Measurements from ENCODE around the gene HDAC5. TPM values are rescaled to one million over a fixed set of nuclear protein-coding genes. Genes with fewer than 3 reads are reported as not detected.

HDAC5 gene
- total RNA-seq, 2 donors from 2014 or later = 25.4 to 45.7 TPM

DNA sequence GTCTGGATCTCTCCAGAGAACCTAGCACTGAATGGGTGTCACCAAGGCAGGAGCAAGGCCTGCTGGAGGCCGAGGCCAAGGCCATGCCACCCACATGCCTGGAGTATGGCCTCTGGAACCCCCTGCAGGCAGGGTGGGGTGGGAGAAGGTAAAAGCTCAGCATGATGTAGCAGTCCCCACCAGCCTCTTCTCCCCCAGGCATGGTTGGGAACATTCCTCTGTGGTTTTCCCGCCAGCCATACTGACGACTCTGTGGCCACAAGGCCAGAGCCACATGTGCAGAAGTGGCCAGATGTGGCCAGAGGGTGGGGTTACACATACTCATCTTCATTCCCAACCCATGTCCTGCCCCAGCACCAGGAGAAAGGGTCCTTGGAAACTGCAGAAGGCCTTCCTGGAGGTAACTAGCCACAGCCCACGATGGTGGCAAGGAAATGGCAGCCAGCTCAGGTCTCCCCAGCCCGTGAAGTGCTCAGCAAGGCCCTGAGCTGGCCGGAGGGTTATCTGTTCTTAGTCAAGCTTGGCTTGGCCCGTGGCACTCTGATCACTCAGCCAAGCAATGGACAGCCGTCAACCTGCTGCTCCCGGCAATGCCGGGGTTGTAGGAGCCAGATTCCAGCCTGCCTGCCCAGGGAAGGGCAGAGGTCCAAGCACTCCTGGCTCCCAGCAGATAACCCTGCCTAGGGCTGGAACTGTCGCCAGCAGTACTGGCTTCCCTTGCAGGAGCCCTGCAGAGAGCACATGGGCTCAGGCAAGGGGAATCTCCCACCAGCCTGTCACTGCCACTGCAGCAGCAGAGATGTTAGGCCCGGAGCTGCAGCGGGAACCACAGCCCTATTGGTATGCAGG lies 26.1 kb downstream of the HDAC5 start:
- ATAC-seq (peak; percentile 36), DNase-seq (peak in 3 of 4 donors; percentile 25 to 66 (median 55))
- H3K4me3 ChIP-seq = no peak overlapping the region
- no peaks in the 10 kb centered on the region for H3K27me3 ChIP-seq
- H3K36me3 ChIP-seq (replicated peaks in 1 of 2; ENCODE audit: insufficient read depth in 1 of 2, low read depth in 2 of 2) = peaks cover 0 to 9% of the 10 kb centered on the region in 2 donors
- no peaks in the 10 kb centered on the region for H3K9me3 ChIP-seq
- WGBS, 2 donors = 42 to 73% methylated on average over 4 to 13 of the region's 13 CpGs
- TF ChIP-seq CTCF (IDR thresholded peaks at IDR 0.05) (no peak), POLR2A (IDR thresholded peaks at IDR 0.05) (no peak)
- peak overlapping the region in 3 of 4 donors; percentile 4 to 75 (median 59) for H3K27ac ChIP-seq
- H3K4me1 ChIP-seq = peaks cover 20% of the 10 kb centered on the region
- intact Hi-C loops (cut with DNase I) = no loop called here

GRCh38 chr17:44095647-44096496 lies 27.6 kb downstream of the HDAC5 start:
- intact Hi-C loops (cut with DNase I) = no loop called here
- Histone ChIP-seq H3K9me3 (no peaks in the 10 kb centered on the region), H3K36me3 (replicated peaks in 1 of 2; ENCODE audit: insufficient read depth in 1 of 2, low read depth in 2 of 2) (peaks cover 4 to 16% of the 10 kb centered on the region in 2 donors), H3K4me1 (peaks cover 20% of the 10 kb centered on the region), H3K4me3 (no peak overlapping the region), H3K27ac (peak overlapping the region in 2 of 4 donors; percentile 59 to 75), H3K27me3 (no peaks in the 10 kb centered on the region)
- DNase-seq (peak in 2 of 4 donors; percentile 31 to 52), ATAC-seq (peak; percentile 25)
- TF ChIP-seq CTCF (IDR thresholded peaks at IDR 0.05) (no peak), POLR2A (IDR thresholded peaks at IDR 0.05) (peak in 1 of 3 donors; percentile 28)
- WGBS, 2 donors = 53 to 75% methylated on average over 10 to 12 of the region's 12 CpGs

DNA sequence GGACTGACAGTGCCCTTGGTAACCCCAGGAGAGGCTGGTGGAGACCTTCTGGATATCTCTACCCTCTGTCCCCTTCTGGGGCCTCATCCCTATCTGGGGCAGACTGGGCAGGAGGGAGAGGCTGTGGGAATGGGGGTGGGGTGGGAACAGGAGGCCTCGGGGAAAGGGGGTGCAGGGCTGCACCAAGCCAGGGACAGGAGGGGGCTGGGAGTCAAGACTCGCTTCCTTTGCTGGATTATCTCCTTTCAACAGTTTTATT lies 28.1 kb downstream of the HDAC5 start:
- WGBS, 2 donors = 38% methylated on average over 2 of the region's 2 CpGs
- Histone ChIP-seq H3K9me3 (no peaks in the 10 kb centered on the region), H3K4me3 (no peak overlapping the region), H3K4me1 (peaks cover 20% of the 10 kb centered on the region), H3K27ac (peak overlapping the region in 2 of 4 donors; percentile 59 to 75), H3K27me3 (no peaks in the 10 kb centered on the region), H3K36me3 (replicated peaks in 1 of 2; ENCODE audit: insufficient read depth in 1 of 2, low read depth in 2 of 2) (peaks cover 5 to 16% of the 10 kb centered on the region in 2 donors)
- intact Hi-C loops (cut with DNase I) = no loop called here
- TF ChIP-seq POLR2A (IDR thresholded peaks at IDR 0.05) (no peak), CTCF (IDR thresholded peaks at IDR 0.05) (no peak)
- no peak for ATAC-seq
- DNase-seq = no peak

- Histone ChIP-seq H3K27ac (peak overlapping the region in 2 of 4 donors; percentile 59 to 75), H3K36me3 (replicated peaks in 1 of 2; ENCODE audit: insufficient read depth in 1 of 2, low read depth in 2 of 2) (peaks cover 5 to 16% of the 10 kb centered on the region in 2 donors), H3K27me3 (no peaks in the 10 kb centered on the region), H3K4me1 (peaks cover 20% of the 10 kb centered on the region), H3K4me3 (no peak overlapping the region), H3K9me3 (no peaks in the 10 kb centered on the region)
- ATAC-seq = no peak
- 87 to 92% methylated on average over 8 of the region's 8 CpGs for WGBS, 2 donors
- intact Hi-C loops (cut with DNase I) = no loop called here
- DNase-seq = no peak
- TF ChIP-seq POLR2A (IDR thresholded peaks at IDR 0.05) (no peak), CTCF (IDR thresholded peaks at IDR 0.05) (no peak)
These were observed 28.6 kb downstream of the HDAC5 start for GRCh38 chr17:44094701-44095387.

Data from body of pancreas (tissue), 4 donors.